SK-N-SH (cell line): ENCODE measurements around the gene CHGA.

ENCODE experiments used
- CTCF ChIP-seq: fragments of 200-600 bp; sonication (generic); IDR thresholded peaks from 2 replicates; pipeline ENCODE4 v1.6.1; 2017; ENCODE audit warnings: antibody characterized with exemption, mild to moderate bottlenecking, moderate library complexity
- EZH2phosphoT487 ChIP-seq: fragments of 200-600 bp; sonication (generic); IDR thresholded peaks from 2 replicates; pipeline ENCODE4 v1.6.1; 2017; ENCODE audit warnings: low read depth, mixed run types, mild to moderate bottlenecking, antibody characterized with exemption, moderate library complexity, borderline replicate concordance
- RXRA ChIP-seq: IDR thresholded peaks from 2 replicates; pipeline ENCODE4 v1.4.0; 2012; ENCODE audit warnings: low read depth, mild to moderate bottlenecking, borderline replicate concordance
- SIN3A ChIP-seq: IDR thresholded peaks from 2 replicates; pipeline ENCODE4 v1.6.1; 2012; ENCODE audit warnings: low read depth, mild to moderate bottlenecking, low read length, moderate library complexity, borderline replicate concordance
- SMC3 ChIP-seq: IDR thresholded peaks from 2 replicates; pipeline ENCODE4 v1.6.1; 2012; ENCODE audit warnings: low read depth, low read length, improper control_type of control experiment

- TF ChIP-seq CTCF (no peak), EZH2phosphoT487 (no peak), SMC3 (no peak), RXRA (no peak), SIN3A (no peak)
These were observed 36.6 kb upstream of the CHGA start for GRCh38 chr14:92886337-92886736.
